KMS-11 (cell line): ENCODE measurements around the gene MBNL3.

Experiments used
- H2AFZ ChIP-seq: fragments of 200-600 bp; sonication (generic); 2 replicates; pipeline ENCODE4 v1.6.1; 2016; ENCODE audit warnings: antibody characterized with exemption, mixed run types, low read depth
- H3K27ac ChIP-seq: fragments of 200-600 bp; sonication (generic); 2 replicates; pipeline ENCODE4 v1.6.1; 2016; ENCODE audit warnings: mild to moderate bottlenecking, mixed run types
- H3K27me3 ChIP-seq: fragments of 200-600 bp; sonication (generic); 2 replicates; pipeline ENCODE4 v1.6.1; 2017; ENCODE audit warnings: mild to moderate bottlenecking, low read depth, mixed run types, moderate library complexity; ENCODE audit not compliant: insufficient read depth
- H3K36me3 ChIP-seq: fragments of 200-600 bp; sonication (generic); 2 replicates; pipeline ENCODE4 v1.6.1; 2017; ENCODE audit warnings: mild to moderate bottlenecking, mixed run types; ENCODE audit not compliant: insufficient read depth
- H3K4me1 ChIP-seq: fragments of 200-600 bp; sonication (generic); 2 replicates; pipeline ENCODE4 v1.6.1; 2016; ENCODE audit warnings: mild to moderate bottlenecking, low read depth, mixed run types; ENCODE audit not compliant: poor library complexity, severe bottlenecking
- H3K4me2 ChIP-seq: fragments of 200-600 bp; sonication (generic); 2 replicates; pipeline ENCODE4 v1.7.0; 2016; ENCODE audit warnings: mild to moderate bottlenecking, mixed run types
- H3K4me3 ChIP-seq: fragments of 200-600 bp; sonication (generic); IDR thresholded peaks from 2 replicates; pipeline ENCODE4 v1.6.1; 2017; ENCODE audit warnings: low read depth, low read length, mixed read lengths; ENCODE audit not compliant: insufficient read depth
- H3K79me2 ChIP-seq: fragments of 200-600 bp; sonication (generic); 2 replicates; pipeline ENCODE4 v1.6.1; 2016; ENCODE audit warnings: low read depth, mixed run types; ENCODE audit not compliant: insufficient read depth
- H3K9ac ChIP-seq: fragments of 200-600 bp; sonication (generic); 2 replicates; pipeline ENCODE4 v1.6.1; 2016; ENCODE audit warnings: mild to moderate bottlenecking, mixed run types
- H4K20me1 ChIP-seq: fragments of 200-600 bp; sonication (generic); 2 replicates; pipeline ENCODE4 v1.6.1; 2016; ENCODE audit warnings: mild to moderate bottlenecking, mixed run types; ENCODE audit not compliant: insufficient read depth
- CTCF ChIP-seq: fragments of 200-600 bp; sonication (generic); conservative IDR thresholded peaks from 2 replicates; pipeline ENCODE4 v1.6.1; 2017; ENCODE audit warnings: low read depth, mild to moderate bottlenecking, antibody characterized with exemption, low read length, moderate library complexity, mixed read lengths

The MBNL3 gene

GRCh38 chrX:132367984-132368383 is 120.9 kb downstream of the MBNL3 start:
- no peaks in the 10 kb centered on the region for H4K20me1 ChIP-seq
- no peaks in the 10 kb centered on the region for H3K79me2 ChIP-seq
- no peak overlapping the region for H3K27ac ChIP-seq
- H3K4me1 ChIP-seq, result no peaks in the 10 kb centered on the region
- no peak for TF ChIP-seq CTCF
- no peak overlapping the region for H3K4me2 ChIP-seq
- H3K4me3 ChIP-seq, result no peak overlapping the region
- no peak overlapping the region for H2AFZ ChIP-seq
- H3K27me3 ChIP-seq, result no peaks in the 10 kb centered on the region
- no peaks in the 10 kb centered on the region for H3K36me3 ChIP-seq
- no peak overlapping the region for H3K9ac ChIP-seq

GRCh38 chrX:132367314-132367713 is 121.5 kb downstream of the MBNL3 start:
- H3K36me3 ChIP-seq, result no peaks in the 10 kb centered on the region
- no peak overlapping the region for H2AFZ ChIP-seq
- no peak overlapping the region for H3K4me3 ChIP-seq
- H3K79me2 ChIP-seq, result no peaks in the 10 kb centered on the region
- H3K4me2 ChIP-seq, result no peak overlapping the region
- H3K9ac ChIP-seq, result no peak overlapping the region
- no peak overlapping the region for H3K27ac ChIP-seq
- no peaks in the 10 kb centered on the region for H4K20me1 ChIP-seq
- TF ChIP-seq CTCF, result no peak
- H3K27me3 ChIP-seq, result no peaks in the 10 kb centered on the region
- no peaks in the 10 kb centered on the region for H3K4me1 ChIP-seq

GRCh38 chrX:132365490-132365889 is 123.3 kb downstream of the MBNL3 start:
- Histone ChIP-seq H3K4me3 (no peak overlapping the region), H3K27me3 (no peaks in the 10 kb centered on the region), H3K4me2 (no peak overlapping the region), H3K4me1 (no peaks in the 10 kb centered on the region), H3K9ac (no peak overlapping the region), H4K20me1 (no peaks in the 10 kb centered on the region), H3K27ac (no peak overlapping the region), H3K79me2 (no peaks in the 10 kb centered on the region), H3K36me3 (no peaks in the 10 kb centered on the region), H2AFZ (no peak overlapping the region)
- TF ChIP-seq CTCF, result no peak

GRCh38 chrX:132364313-132364712 is 124.5 kb downstream of the MBNL3 start:
- Histone ChIP-seq H3K36me3 (no peaks in the 10 kb centered on the region), H3K4me2 (no peak overlapping the region), H2AFZ (no peak overlapping the region), H3K9ac (no peak overlapping the region), H4K20me1 (no peaks in the 10 kb centered on the region), H3K4me3 (no peak overlapping the region), H3K79me2 (no peaks in the 10 kb centered on the region), H3K4me1 (no peaks in the 10 kb centered on the region), H3K27me3 (no peaks in the 10 kb centered on the region), H3K27ac (no peak overlapping the region)
- no peak for TF ChIP-seq CTCF

GRCh38 chrX:132353430-132353829 is 135.4 kb downstream of the MBNL3 start:
- Histone ChIP-seq H3K27ac (no peak overlapping the region), H3K4me1 (no peaks in the 10 kb centered on the region), H3K36me3 (no peaks in the 10 kb centered on the region), H3K79me2 (no peaks in the 10 kb centered on the region), H3K27me3 (no peaks in the 10 kb centered on the region), H3K9ac (no peak overlapping the region), H4K20me1 (no peaks in the 10 kb centered on the region), H2AFZ (no peak overlapping the region), H3K4me3 (no peak overlapping the region), H3K4me2 (no peak overlapping the region)
- TF ChIP-seq CTCF, result no peak
